GM19395 (cell line): Measurements from ENCODE around the gene CORO2B.
"Not testable (repeated sequence)": the region's sequence is repeated elsewhere in the genome, so short reads cannot be mapped to it uniquely, and the experiment has no call there.

ENCODE experiments used
- ATAC-seq: cut with Tn5 transposase; IDR thresholded peaks from one replicate; pipeline ENCODE4 v1.9.1; 2021; ENCODE audit warnings: mild to moderate bottlenecking, moderate library complexity; ENCODE audit not compliant: unreplicated experiment

CORO2B gene

DNA sequence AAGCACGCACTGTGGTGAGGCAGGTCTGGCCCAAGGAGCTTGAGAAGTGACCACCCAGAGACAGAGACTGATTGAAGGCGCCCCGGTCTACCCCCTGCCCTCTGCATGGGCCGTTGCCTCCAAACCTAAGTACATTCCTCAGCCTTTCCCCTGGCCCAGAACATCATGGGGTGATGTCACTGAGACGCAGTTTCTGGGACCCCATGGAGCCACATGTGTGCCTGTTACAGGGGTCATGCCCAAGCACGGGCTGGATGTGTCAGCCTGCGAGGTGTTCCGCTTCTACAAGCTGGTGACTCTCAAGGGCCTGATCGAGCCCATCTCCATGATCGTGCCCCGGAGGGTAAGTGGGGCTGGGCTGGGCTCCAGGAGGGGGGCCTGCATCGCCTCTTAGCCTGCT lies 139.7 kb downstream of the CORO2B start:
- no peak for ATAC-seq

- ATAC-seq: no peak
These were observed 140.3 kb downstream of the CORO2B start for GRCh38 chr15:68719051-68719450.

- ATAC-seq: no peak
These were observed 140.9 kb downstream of the CORO2B start for GRCh38 chr15:68719672-68720071.

- ATAC-seq: no peak
These were observed 143.1 kb downstream of the CORO2B start for GRCh38 chr15:68721886-68722285.

DNA sequence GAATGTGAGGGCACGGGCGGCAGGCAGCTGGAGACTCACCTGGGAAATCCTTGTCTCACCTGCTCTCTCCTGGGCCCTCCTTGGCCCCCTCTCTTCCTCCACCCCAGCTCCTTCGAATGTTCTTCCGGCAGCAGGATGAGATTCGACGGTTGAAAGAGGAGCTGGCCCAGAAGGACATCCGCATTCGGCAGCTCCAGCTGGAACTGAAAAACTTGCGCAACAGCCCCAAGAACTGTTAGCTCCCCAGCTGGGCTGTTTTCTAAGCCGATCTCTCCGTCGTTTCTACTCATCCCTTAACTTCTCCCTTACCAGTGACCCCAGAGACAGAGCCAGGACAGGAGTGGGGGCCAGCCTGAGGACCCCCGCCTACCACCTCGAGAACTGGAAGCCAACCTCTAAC lies 146.9 kb downstream of the CORO2B start:
- no peak for ATAC-seq

GRCh38 chr15:68726246-68726645 lies 147.5 kb downstream of the CORO2B start:
- no peak for ATAC-seq

DNA sequence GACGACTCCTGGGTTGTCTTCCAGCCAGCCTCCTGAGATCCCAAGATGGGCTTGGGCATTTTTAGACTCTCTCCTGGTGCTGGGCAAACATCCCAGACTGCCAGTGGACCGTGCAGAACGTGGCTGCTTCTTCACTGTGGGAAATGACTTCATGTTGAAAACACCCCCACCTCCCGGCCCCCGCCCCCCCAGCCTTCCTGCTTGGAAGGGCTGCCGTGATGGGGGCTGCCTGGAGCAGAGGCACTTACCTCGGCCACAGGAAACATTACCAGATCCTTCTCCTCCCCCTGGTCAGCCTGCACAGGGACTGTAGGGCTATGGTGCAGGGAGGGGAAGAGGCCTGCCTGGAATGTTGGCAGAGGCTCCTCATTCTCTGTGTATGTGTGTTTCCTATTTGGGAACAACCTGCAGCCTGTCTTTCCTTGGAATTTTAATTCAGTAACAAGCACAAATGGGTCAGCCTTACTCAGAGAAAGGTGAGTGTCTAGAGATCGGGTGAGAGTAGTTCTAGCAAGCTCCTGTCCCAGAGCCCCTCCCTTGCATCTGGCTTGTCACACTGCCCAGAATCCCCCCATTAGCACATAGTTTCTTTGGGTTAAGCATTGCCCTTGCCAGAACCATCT lies 151.1 kb downstream of the CORO2B start:
- no peak for ATAC-seq

GRCh38 chr15:68730471-68730919 lies 151.7 kb downstream of the CORO2B start:
- no peak for ATAC-seq

- ATAC-seq: no peak
These were observed 152.4 kb downstream of the CORO2B start for GRCh38 chr15:68730976-68731897.

DNA sequence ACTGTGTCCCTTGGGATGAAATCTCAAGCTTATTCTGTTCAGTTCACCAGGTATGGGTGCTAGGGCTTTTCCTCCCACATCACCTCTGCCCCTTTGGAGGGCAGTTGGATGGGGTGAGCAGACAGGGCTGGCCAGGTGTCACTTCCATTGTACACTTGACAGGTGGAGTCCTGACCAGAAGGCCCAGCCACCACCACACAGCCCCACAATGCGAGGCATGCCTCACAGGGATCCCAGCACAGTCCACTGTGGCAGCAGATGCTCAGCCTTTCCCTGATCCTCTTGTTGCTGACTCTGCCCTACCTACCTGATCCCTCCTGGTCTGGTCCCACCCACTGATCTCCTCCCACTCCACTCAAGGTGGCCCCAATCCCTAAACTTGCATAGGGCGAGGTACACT lies 153.7 kb downstream of the CORO2B start:
- no peak for ATAC-seq

DNA sequence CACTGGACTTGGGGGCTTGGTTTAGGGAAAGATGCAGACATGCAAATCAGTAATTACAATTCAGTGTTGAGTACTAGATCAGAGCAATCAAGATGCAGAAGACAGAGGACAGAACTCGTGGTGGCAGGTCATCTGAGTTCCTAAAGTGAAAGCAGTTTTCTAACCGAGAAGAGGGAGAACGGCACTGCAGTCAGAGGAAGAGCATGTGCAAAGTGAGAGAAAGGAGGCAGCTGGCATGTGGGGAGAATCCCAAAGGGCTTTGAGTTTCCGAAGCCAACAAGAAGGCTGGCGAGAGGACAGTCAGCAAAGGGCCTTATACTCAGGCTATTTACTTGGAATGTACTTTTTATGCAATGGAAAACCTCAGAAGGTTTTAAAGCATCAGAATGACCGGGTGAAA lies 154.9 kb downstream of the CORO2B start:
- no peak for ATAC-seq

- ATAC-seq: no peak
These were observed 155.6 kb downstream of the CORO2B start for GRCh38 chr15:68734352-68734751.

- no peak for ATAC-seq
These were observed 156.1 kb downstream of the CORO2B start for GRCh38 chr15:68734881-68735280.

GRCh38 chr15:68735610-68736009 lies 156.8 kb downstream of the CORO2B start:
- ATAC-seq: no peak

DNA sequence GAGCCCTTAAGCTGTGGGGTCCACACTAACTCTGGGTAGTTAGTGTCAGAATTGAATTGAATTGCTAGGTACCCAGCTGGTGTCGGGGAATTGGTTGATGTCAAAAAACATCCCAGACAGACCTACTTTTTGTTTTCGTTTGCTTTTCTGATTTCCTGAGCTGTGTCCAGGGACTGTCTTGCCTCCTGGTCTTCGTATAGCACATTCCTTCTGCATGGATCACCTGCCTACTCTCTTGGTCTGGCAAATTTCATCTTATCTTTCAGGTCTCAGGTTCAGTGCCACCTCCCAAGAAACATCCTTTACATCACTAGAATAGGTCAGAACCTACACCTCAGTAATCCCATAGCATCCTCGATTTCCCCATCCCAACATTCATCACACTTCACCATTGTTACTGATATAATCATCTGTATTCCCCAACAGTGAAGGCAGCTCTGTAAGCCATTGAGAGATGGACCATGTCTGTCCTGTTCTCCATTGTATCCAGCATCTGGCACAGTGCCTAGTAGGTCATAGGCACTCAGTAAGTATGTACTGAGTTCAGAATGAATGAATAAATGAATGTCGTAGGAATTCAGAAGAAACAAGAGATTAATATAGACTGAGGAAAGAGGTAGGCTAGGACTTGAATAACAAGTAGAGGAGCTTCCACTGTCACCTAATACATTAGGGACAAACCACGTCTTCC lies 160.7 kb downstream of the CORO2B start:
- ATAC-seq: no peak

DNA sequence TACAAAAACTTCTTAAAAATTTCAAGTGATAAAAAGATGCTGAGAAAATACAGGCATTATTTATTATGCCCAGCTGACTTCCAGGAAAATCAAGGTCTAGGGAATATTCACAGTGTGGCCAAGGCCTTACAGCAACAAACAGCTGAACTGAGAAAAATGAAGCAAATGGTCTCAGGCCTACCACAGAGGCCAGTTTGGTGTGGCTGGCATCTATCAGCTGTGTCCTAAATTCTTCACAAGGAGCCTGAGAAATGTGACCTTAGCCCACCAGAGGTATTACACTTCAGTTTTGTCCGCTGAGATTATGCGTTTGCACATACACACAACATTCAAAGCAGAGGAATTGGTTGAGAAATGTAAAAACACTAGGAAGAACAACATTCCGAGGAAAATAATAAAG lies 164.5 kb downstream of the CORO2B start:
- ATAC-seq: no peak

GRCh38 chr15:68749365-68749764 lies 170.6 kb downstream of the CORO2B start:
- no peak for ATAC-seq

- no peak for ATAC-seq
These were observed 171.0 kb downstream of the CORO2B start for GRCh38 chr15:68749793-68750192.

DNA sequence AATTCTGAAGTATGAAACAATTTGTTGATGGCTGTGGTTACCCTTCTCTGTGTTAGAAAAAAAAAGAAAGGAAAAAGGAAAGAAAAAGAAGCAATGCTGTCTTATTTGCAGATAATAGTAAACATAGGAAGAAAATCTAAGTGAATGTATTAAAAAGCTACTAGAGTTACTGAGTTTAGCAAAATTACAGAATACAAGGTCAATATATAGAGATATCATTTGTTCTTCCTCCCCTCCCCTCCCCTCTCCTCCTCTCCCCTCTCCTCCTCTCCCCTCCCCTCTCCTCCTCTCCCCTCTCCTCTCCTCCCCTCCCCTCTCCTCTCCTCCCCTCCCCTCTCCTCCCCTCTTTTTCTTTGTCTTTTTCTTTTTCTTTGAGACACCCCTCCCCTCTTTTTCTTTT lies 172.8 kb downstream of the CORO2B start:
- no peak for ATAC-seq

DNA sequence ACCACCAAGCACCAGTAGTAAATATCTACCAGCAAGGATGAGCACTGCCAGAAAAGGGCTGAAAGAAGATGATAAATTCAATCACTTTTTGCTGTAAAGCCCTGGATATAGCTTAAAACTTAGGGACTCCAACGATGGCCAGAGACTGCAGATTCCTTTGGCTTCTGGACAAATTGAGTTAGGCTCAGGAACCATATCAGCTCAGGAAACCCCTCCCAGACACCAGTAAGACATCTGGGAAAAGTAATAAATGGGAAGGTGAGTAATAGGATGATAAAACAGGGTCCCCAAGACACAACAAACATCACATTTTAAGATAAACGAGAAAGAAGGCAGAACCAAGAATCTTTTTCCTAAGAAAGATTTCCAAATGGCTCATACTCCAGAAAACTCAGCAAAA lies 176.9 kb downstream of the CORO2B start:
- ATAC-seq: no peak

- not testable (repeated sequence) for ATAC-seq
These were observed 181.3 kb downstream of the CORO2B start for GRCh38 chr15:68759982-68760579.
